Keratinocyte (primary cell): ENCODE measurements around the gene SKIC2.
"Not testable (repeated sequence)": the region's sequence is repeated elsewhere in the genome, so short reads cannot be mapped to it uniquely, and the experiment has no call there.

Source experiments
- CTCF ChIP-seq, 3 experiments: IDR thresholded peaks in 1 of 3; conservative IDR thresholded peaks in 1 of 3; optimal IDR thresholded peaks in 1 of 3; 2 replicates in 2 of 3; 3 replicates in 1 of 3; pipeline versions ENCODE3 to v1.5.1; 2011; ENCODE audit warnings: low read length in 3 of 3, mild to moderate bottlenecking in 3 of 3, moderate library complexity in 2 of 3, control low read depth in 1 of 3, inconsistent platforms in 1 of 3; ENCODE audit not compliant: insufficient read depth in 2 of 3; ENCODE audit errors: extremely low read depth in 1 of 3
- EZH2 ChIP-seq: IDR thresholded peaks from one replicate; pipeline ENCODE4 v1.6.1; 2012; ENCODE audit warnings: inconsistent platforms, mild to moderate bottlenecking, low read length, moderate library complexity

GRCh38 chr6:31980195-31980876 lies 21.4 kb downstream of the SKIC2 start:
- not testable (repeated sequence) for TF ChIP-seq CTCF (optimal IDR thresholded peaks at IDR 0.05 in 1 of 3, IDR thresholded peaks at IDR 0.05 in 1 of 3, conservative IDR thresholded peaks at IDR 0.05 in 1 of 3; ENCODE audit: extremely low read depth in 1 of 3, insufficient read depth in 2 of 3, low read length in 3 of 3); EZH2
